GM12878 (cell line): Measurements from ENCODE around the gene RHOF.
A peak's percentile ranks its signal among the peaks of the same experiment; 100 is the strongest.

Experiments used
- CBX5 ChIP-seq: sonication (generic); IDR thresholded peaks from 2 replicates; pipeline ENCODE4 v1.6.1; 2016; ENCODE audit warnings: low read depth, moderate library complexity, mild to moderate bottlenecking, inconsistent platforms
- EZH2 ChIP-seq: IDR thresholded peaks from 2 replicates; pipeline ENCODE4 v1.6.1; 2012; ENCODE audit warnings: low read depth, mild to moderate bottlenecking, control low read depth, inconsistent platforms, low read length, borderline replicate concordance; ENCODE audit not compliant: control insufficient read depth
- POLR2A ChIP-seq: IDR thresholded peaks from 2 replicates; pipeline ENCODE4 v1.6.1; 2011; ENCODE audit warnings: low read depth, mild to moderate bottlenecking, low read length

GRCh38 chr12:121827351-121828099 is 34.0 kb upstream of the RHOF start:
- no peak for TF ChIP-seq CBX5
- TF ChIP-seq POLR2A = 0 out of 2 replicates have a peak, but pooled peaks have one; percentile 13
- TF ChIP-seq EZH2 = no peak
